NCI-H128 (cell line): ENCODE results near the gene CADM2.
"Not testable (repeated sequence)": the region's sequence is repeated elsewhere in the genome, so short reads cannot be mapped to it uniquely, and the experiment has no call there.

Experiments
- DNase-seq: peaks from one replicate; lab custom pipeline; 2025; ENCODE audit not compliant: unreplicated experiment; lab: John Stamatoyannopoulos, UW

CADM2 gene

GRCh38 chr3:85074003-85074402 lies 115.2 kb downstream of the CADM2 start:
- DNase-seq: no peak

- DNase-seq: no peak
These were observed 116.9 kb downstream of the CADM2 start for GRCh38 chr3:85075663-85076062.

GRCh38 chr3:85077018-85077417 lies 118.2 kb downstream of the CADM2 start:
- no peak for DNase-seq

- DNase-seq: no peak
These were observed 122.6 kb downstream of the CADM2 start for GRCh38 chr3:85081191-85081906.

GRCh38 chr3:85090495-85090894 lies 131.7 kb downstream of the CADM2 start:
- DNase-seq: no peak

- no peak for DNase-seq
These were observed 141.5 kb downstream of the CADM2 start for GRCh38 chr3:85100316-85100715.

GRCh38 chr3:85102781-85103180 lies 144.0 kb downstream of the CADM2 start:
- no peak for DNase-seq

- no peak for DNase-seq
These were observed 151.6 kb downstream of the CADM2 start for GRCh38 chr3:85110393-85110792.

- no peak for DNase-seq
These were observed 162.1 kb downstream of the CADM2 start for GRCh38 chr3:85120879-85121278.

- DNase-seq: not testable (repeated sequence)
These were observed 174.1 kb downstream of the CADM2 start for GRCh38 chr3:85132864-85133263.

GRCh38 chr3:85133691-85134420 lies 175.1 kb downstream of the CADM2 start:
- DNase-seq: not testable (repeated sequence)

- no peak for DNase-seq
These were observed 183.8 kb downstream of the CADM2 start for GRCh38 chr3:85142626-85143025.

GRCh38 chr3:85148036-85148435 lies 189.2 kb downstream of the CADM2 start:
- DNase-seq: no peak

GRCh38 chr3:85151555-85151954 lies 192.8 kb downstream of the CADM2 start:
- DNase-seq: no peak

- not testable (repeated sequence) for DNase-seq
These were observed 194.5 kb downstream of the CADM2 start for GRCh38 chr3:85153279-85153678.

GRCh38 chr3:85159376-85159775 lies 200.6 kb downstream of the CADM2 start:
- DNase-seq: no peak

GRCh38 chr3:85161544-85161943 lies 202.8 kb downstream of the CADM2 start:
- DNase-seq: no peak

GRCh38 chr3:85162905-85163304 lies 204.1 kb downstream of the CADM2 start:
- no peak for DNase-seq

GRCh38 chr3:85164436-85164835 lies 205.6 kb downstream of the CADM2 start:
- DNase-seq: no peak

GRCh38 chr3:85167576-85167975 lies 208.8 kb downstream of the CADM2 start:
- no peak for DNase-seq

- DNase-seq: no peak
These were observed 211.9 kb downstream of the CADM2 start for GRCh38 chr3:85170646-85171045.

- no peak for DNase-seq
These were observed 213.2 kb downstream of the CADM2 start for GRCh38 chr3:85171976-85172375.

GRCh38 chr3:85176799-85177198 lies 218.0 kb downstream of the CADM2 start:
- DNase-seq: no peak
